Panc1 (cell line): ENCODE data around the gene GRB7.

Source experiments
- POLR2AphosphoS5 ChIP-seq: IDR thresholded peaks from 2 replicates; pipeline ENCODE4 v1.6.1; 2012; ENCODE audit warnings: mild to moderate bottlenecking, low read depth, low read length, moderate library complexity
- SIN3A ChIP-seq: IDR thresholded peaks from 2 replicates; pipeline ENCODE4 v1.6.1; 2012; ENCODE audit warnings: low read depth, mild to moderate bottlenecking, low read length, moderate library complexity, borderline replicate concordance; ENCODE audit not compliant: insufficient read depth
- TCF7L2 ChIP-seq: IDR thresholded peaks from 2 replicates; pipeline ENCODE4 v1.6.1; 2011; ENCODE audit warnings: mild to moderate bottlenecking, low read depth, low read length, inconsistent platforms
- TF ChIP-seq, protein P1 (sequence below): fragments of 450-650 bp; IDR thresholded peaks from 2 replicates; pipeline ENCODE4 v1.5.1; 2017; ENCODE audit warnings: mild to moderate bottlenecking
- TF ChIP-seq, protein P2 (sequence below), 2 experiments: IDR thresholded peaks; 2 replicates each; pipeline ENCODE4 v1.6.1; 2011 to 2012; ENCODE audit warnings: low read depth in 2 of 2, control low read depth in 1 of 2, low read length in 1 of 2, mild to moderate bottlenecking in 1 of 2, moderate library complexity in 1 of 2; ENCODE audit not compliant: insufficient read depth in 1 of 2

GRCh38 chr17:39755554-39756379 is 18.0 kb downstream of the GRB7 start:
- TF ChIP-seq, protein P1, sequence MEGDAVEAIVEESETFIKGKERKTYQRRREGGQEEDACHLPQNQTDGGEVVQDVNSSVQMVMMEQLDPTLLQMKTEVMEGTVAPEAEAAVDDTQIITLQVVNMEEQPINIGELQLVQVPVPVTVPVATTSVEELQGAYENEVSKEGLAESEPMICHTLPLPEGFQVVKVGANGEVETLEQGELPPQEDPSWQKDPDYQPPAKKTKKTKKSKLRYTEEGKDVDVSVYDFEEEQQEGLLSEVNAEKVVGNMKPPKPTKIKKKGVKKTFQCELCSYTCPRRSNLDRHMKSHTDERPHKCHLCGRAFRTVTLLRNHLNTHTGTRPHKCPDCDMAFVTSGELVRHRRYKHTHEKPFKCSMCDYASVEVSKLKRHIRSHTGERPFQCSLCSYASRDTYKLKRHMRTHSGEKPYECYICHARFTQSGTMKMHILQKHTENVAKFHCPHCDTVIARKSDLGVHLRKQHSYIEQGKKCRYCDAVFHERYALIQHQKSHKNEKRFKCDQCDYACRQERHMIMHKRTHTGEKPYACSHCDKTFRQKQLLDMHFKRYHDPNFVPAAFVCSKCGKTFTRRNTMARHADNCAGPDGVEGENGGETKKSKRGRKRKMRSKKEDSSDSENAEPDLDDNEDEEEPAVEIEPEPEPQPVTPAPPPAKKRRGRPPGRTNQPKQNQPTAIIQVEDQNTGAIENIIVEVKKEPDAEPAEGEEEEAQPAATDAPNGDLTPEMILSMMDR = no peak
- no peak for TF ChIP-seq TCF7L2
- TF ChIP-seq, protein P2, sequence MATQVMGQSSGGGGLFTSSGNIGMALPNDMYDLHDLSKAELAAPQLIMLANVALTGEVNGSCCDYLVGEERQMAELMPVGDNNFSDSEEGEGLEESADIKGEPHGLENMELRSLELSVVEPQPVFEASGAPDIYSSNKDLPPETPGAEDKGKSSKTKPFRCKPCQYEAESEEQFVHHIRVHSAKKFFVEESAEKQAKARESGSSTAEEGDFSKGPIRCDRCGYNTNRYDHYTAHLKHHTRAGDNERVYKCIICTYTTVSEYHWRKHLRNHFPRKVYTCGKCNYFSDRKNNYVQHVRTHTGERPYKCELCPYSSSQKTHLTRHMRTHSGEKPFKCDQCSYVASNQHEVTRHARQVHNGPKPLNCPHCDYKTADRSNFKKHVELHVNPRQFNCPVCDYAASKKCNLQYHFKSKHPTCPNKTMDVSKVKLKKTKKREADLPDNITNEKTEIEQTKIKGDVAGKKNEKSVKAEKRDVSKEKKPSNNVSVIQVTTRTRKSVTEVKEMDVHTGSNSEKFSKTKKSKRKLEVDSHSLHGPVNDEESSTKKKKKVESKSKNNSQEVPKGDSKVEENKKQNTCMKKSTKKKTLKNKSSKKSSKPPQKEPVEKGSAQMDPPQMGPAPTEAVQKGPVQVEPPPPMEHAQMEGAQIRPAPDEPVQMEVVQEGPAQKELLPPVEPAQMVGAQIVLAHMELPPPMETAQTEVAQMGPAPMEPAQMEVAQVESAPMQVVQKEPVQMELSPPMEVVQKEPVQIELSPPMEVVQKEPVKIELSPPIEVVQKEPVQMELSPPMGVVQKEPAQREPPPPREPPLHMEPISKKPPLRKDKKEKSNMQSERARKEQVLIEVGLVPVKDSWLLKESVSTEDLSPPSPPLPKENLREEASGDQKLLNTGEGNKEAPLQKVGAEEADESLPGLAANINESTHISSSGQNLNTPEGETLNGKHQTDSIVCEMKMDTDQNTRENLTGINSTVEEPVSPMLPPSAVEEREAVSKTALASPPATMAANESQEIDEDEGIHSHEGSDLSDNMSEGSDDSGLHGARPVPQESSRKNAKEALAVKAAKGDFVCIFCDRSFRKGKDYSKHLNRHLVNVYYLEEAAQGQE (IDR thresholded peaks at IDR 0.05; ENCODE audit: insufficient read depth in 1 of 2, low read depth in 2 of 2, low read length in 1 of 2) = no peak
- no peak for TF ChIP-seq POLR2AphosphoS5
- no peak for TF ChIP-seq SIN3A
